Skeletal muscle satellite cell (primary cell): ENCODE measurements around the gene NCAPD3.

ENCODE experiments used
- H3K27me3 ChIP-seq: 2 replicates; pipeline ENCODE4 v1.7.0; 2013; ENCODE audit warnings: low read length; ENCODE audit not compliant: control insufficient read depth, insufficient read depth
- H3K36me3 ChIP-seq: 2 replicates; pipeline ENCODE4 v1.7.0; 2013; ENCODE audit warnings: mild to moderate bottlenecking, control low read depth, low read length; ENCODE audit not compliant: insufficient read depth
- H3K4me1 ChIP-seq: 2 replicates; pipeline ENCODE4 v1.7.0; 2013; ENCODE audit warnings: low read length; ENCODE audit not compliant: control insufficient read depth, insufficient read depth
- H3K4me2 ChIP-seq: 2 replicates; pipeline ENCODE4 v1.7.0; 2013; ENCODE audit warnings: mild to moderate bottlenecking, low read length
- H3K4me3 ChIP-seq: 2 replicates; pipeline ENCODE4 v1.7.0; 2013; ENCODE audit warnings: low read length
- H3K9ac ChIP-seq: 2 replicates; pipeline ENCODE4 v1.7.0; 2013; ENCODE audit warnings: mild to moderate bottlenecking, low read depth, low read length, moderate library complexity
- H3K9me3 ChIP-seq: replicated peaks from 2 replicates; pipeline ENCODE4 v1.7.0; 2013; ENCODE audit warnings: mild to moderate bottlenecking, control low read depth, low read length

NCAPD3 gene

GRCh38 chr11:134250246-134250645 lies 26.5 kb upstream of the NCAPD3 start:
- Histone ChIP-seq H3K4me3 (no peak overlapping the region), H3K27me3 (no peaks in the 10 kb centered on the region), H3K4me1 (peaks cover 18% of the 10 kb centered on the region), H3K36me3 (peaks cover 47% of the 10 kb centered on the region), H3K4me2 (no peak overlapping the region), H3K9me3 (no peaks in the 10 kb centered on the region), H3K9ac (no peak overlapping the region)

GRCh38 chr11:134248910-134249480 lies 25.2 kb upstream of the NCAPD3 start:
- peaks cover 54% of the 10 kb centered on the region for H3K36me3 ChIP-seq
- no peak overlapping the region for H3K4me3 ChIP-seq
- no peak overlapping the region for H3K4me2 ChIP-seq
- H3K27me3 ChIP-seq, result no peaks in the 10 kb centered on the region
- no peaks in the 10 kb centered on the region for H3K9me3 ChIP-seq
- H3K4me1 ChIP-seq, result peaks cover 10% of the 10 kb centered on the region
- no peak overlapping the region for H3K9ac ChIP-seq

GRCh38 chr11:134246678-134247077 lies 22.9 kb upstream of the NCAPD3 start:
- peaks cover 1% of the 10 kb centered on the region for H3K4me1 ChIP-seq
- no peak overlapping the region for H3K4me3 ChIP-seq
- H3K9me3 ChIP-seq, result no peaks in the 10 kb centered on the region
- H3K4me2 ChIP-seq, result no peak overlapping the region
- H3K9ac ChIP-seq, result no peak overlapping the region
- no peaks in the 10 kb centered on the region for H3K27me3 ChIP-seq
- peaks cover 75% of the 10 kb centered on the region for H3K36me3 ChIP-seq

DNA sequence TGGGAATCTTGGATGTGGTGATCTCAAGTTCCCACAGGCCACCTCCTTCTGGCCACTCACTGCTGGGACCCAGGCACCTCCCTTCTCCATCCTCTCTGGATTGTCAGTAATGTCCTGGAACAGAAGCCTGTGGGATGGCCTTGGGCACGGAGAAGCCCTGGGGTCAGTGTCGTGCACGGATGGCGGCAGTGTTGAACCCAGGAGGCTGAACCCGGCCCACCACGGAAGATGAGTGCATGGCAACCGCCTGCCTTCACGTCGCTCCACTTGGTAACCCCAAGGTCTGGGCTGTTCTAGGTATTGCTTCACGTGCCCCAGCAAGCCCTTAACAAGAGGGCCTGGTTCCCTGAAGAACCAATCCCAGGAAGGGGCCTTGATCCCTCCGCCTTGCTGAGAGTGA lies 22.3 kb upstream of the NCAPD3 start:
- Histone ChIP-seq H3K36me3 (peaks cover 76% of the 10 kb centered on the region), H3K9ac (no peak overlapping the region), H3K9me3 (no peaks in the 10 kb centered on the region), H3K4me2 (no peak overlapping the region), H3K27me3 (no peaks in the 10 kb centered on the region), H3K4me3 (no peak overlapping the region), H3K4me1 (no peaks in the 10 kb centered on the region)

DNA sequence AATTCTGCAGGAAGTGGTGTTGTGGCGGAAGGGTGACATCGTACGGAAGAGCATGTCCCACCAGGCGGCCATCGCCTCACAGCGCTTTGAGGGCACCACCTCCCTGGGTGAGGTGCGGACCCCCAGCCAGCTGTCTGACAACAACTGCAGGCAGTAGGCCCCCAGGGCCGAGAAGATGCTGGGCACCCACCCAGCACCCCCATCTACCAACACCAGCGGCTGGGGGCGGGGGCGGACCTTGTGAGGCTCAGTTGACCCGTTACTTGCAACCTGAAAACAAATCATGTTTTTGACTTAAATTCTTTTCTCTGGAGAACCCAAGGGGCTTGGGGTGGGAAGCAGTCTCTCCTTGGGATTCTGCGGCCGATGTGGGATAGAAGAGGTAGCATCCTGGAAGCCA lies 21.7 kb upstream of the NCAPD3 start:
- H3K4me1 ChIP-seq, result no peaks in the 10 kb centered on the region

DNA sequence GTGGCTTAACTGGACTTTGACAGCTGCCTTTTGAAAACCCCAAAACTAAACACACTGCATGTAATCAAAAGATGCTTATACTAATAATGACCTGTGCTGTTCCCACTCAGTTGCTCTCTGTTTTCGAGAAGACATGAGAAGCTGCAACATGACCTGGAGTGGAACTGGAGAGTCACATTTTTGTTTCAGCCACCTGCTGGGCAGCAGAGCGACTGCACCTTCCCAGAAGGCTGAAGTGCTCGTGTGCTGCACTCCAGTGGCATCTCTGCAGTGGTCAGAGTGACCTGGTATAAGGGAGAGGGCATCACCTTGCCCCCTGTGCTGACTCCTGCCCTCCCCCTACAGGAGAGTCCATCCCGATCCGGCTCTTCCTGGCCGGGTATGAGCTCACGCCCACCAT lies 20.8 kb upstream of the NCAPD3 start:
- H3K4me3 ChIP-seq, result no peak overlapping the region
- H3K4me2 ChIP-seq, result no peak overlapping the region
- no peaks in the 10 kb centered on the region for H3K4me1 ChIP-seq
- no peak overlapping the region for H3K9ac ChIP-seq
- peaks cover 73% of the 10 kb centered on the region for H3K36me3 ChIP-seq
- H3K9me3 ChIP-seq, result no peaks in the 10 kb centered on the region
- H3K27me3 ChIP-seq, result no peaks in the 10 kb centered on the region

More for the DNA sequence above, 21.7 kb upstream of the NCAPD3 start:
- Histone ChIP-seq H3K4me3 (no peak overlapping the region), H3K27me3 (no peaks in the 10 kb centered on the region), H3K9me3 (no peaks in the 10 kb centered on the region), H3K9ac (no peak overlapping the region), H3K4me2 (no peak overlapping the region), H3K36me3 (peaks cover 74% of the 10 kb centered on the region)

DNA sequence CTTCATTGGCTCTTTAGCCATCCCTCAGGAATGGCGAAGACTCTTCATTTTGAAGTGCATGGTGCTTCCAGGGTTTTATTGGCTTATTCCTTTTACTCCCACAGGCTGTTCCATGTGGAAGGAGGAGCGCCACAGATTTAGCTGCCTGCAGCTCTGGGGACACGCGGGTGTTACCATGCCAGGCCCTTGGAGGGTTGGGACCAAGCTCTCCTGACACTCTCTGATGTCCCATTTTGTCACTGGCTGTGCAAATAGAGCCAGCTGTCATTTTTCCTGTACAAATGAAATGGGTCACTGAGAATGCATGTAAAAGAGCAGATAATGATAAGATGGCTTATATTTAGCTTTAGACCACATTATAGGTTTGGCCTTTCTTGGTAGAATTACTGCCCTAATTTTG lies 20.1 kb upstream of the NCAPD3 start:
- no peaks in the 10 kb centered on the region for H3K4me1 ChIP-seq
- no peak overlapping the region for H3K9ac ChIP-seq
- peaks cover 71% of the 10 kb centered on the region for H3K36me3 ChIP-seq
- H3K4me3 ChIP-seq, result no peak overlapping the region
- no peak overlapping the region for H3K4me2 ChIP-seq
- H3K9me3 ChIP-seq, result no peaks in the 10 kb centered on the region
- no peaks in the 10 kb centered on the region for H3K27me3 ChIP-seq

GRCh38 chr11:134242376-134242775 lies 18.6 kb upstream of the NCAPD3 start:
- no peak overlapping the region for H3K9ac ChIP-seq
- no peaks in the 10 kb centered on the region for H3K27me3 ChIP-seq
- no peaks in the 10 kb centered on the region for H3K9me3 ChIP-seq
- peaks cover 55% of the 10 kb centered on the region for H3K36me3 ChIP-seq
- H3K4me3 ChIP-seq, result no peak overlapping the region
- no peak overlapping the region for H3K4me2 ChIP-seq
- H3K4me1 ChIP-seq, result no peaks in the 10 kb centered on the region

DNA sequence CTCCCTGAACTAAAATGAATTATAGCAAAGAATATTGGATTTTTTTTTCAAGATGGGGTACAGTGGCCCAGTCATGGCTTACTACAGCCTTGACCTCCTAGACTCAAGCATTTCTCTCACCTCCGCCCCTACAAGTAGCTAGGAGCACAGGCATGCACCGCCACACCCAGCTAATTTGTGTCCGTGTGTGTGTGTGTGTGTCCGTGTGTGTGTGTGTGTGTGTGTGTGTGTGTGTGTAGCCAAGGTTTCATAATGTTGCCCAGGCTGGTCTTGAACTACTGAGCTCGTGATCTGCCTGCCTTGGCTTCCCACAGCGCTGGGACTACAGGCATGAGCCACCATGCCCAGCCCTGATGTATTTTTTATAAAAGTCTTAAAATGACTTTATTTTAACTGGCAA lies 16.8 kb upstream of the NCAPD3 start:
- H3K27me3 ChIP-seq, result no peaks in the 10 kb centered on the region
- H3K9ac ChIP-seq, result no peak overlapping the region
- no peaks in the 10 kb centered on the region for H3K4me1 ChIP-seq
- no peaks in the 10 kb centered on the region for H3K9me3 ChIP-seq
- no peak overlapping the region for H3K4me3 ChIP-seq
- no peak overlapping the region for H3K4me2 ChIP-seq
- H3K36me3 ChIP-seq, result peaks cover 39% of the 10 kb centered on the region

- Histone ChIP-seq H3K9ac (no peak overlapping the region), H3K4me2 (no peak overlapping the region), H3K4me1 (no peaks in the 10 kb centered on the region), H3K36me3 (peaks cover 33% of the 10 kb centered on the region), H3K4me3 (no peak overlapping the region), H3K27me3 (no peaks in the 10 kb centered on the region), H3K9me3 (no peaks in the 10 kb centered on the region)
Measured at GRCh38 chr11:134238956-134239355, 15.2 kb upstream of the NCAPD3 start.

DNA sequence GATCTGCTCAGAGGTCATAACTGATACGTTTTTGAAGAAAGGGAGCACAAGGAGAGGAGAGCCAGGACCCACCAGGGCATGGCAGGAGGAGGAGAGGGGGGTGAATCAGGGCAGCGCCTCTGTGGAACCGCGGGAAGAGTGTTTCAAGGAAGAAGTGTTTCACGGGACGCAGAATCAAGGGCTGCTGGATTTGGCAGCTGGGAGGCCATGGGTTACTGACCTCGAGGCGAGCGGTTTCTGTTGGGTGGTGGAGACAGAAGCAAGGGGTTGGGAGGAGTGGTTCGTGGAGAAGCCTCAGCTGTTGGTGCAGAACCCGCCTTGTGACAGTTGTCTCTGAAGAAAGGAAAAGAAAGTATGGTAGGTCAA lies 13.8 kb upstream of the NCAPD3 start:
- H3K9me3 ChIP-seq, result no peaks in the 10 kb centered on the region
- no peak overlapping the region for H3K9ac ChIP-seq
- H3K27me3 ChIP-seq, result no peaks in the 10 kb centered on the region
- peaks cover 19% of the 10 kb centered on the region for H3K36me3 ChIP-seq
- H3K4me2 ChIP-seq, result no peak overlapping the region
- H3K4me3 ChIP-seq, result no peak overlapping the region
- H3K4me1 ChIP-seq, result no peaks in the 10 kb centered on the region

- no peaks in the 10 kb centered on the region for H3K4me1 ChIP-seq
Measured at GRCh38 chr11:134236834-134237556, 13.2 kb upstream of the NCAPD3 start.

More at GRCh38 chr11:134236834-134237556, 13.2 kb upstream of the NCAPD3 start:
- Histone ChIP-seq H3K4me3 (no peak overlapping the region), H3K9ac (no peak overlapping the region), H3K27me3 (no peaks in the 10 kb centered on the region), H3K36me3 (peaks cover 15% of the 10 kb centered on the region), H3K4me2 (no peak overlapping the region), H3K9me3 (no peaks in the 10 kb centered on the region)
